HS-27A (cell line): Measurements from ENCODE around the gene CSKMT.
"Not testable (repeated sequence)": the region's sequence is repeated elsewhere in the genome, so short reads cannot be mapped to it uniquely, and the experiment has no call there.

Source experiments
- DNase-seq: peaks from one replicate; pipeline ENCODE4 v3.0.0-alpha.2; 2012; ENCODE audit warnings: low read depth, missing footprints

Gene CSKMT

DNA sequence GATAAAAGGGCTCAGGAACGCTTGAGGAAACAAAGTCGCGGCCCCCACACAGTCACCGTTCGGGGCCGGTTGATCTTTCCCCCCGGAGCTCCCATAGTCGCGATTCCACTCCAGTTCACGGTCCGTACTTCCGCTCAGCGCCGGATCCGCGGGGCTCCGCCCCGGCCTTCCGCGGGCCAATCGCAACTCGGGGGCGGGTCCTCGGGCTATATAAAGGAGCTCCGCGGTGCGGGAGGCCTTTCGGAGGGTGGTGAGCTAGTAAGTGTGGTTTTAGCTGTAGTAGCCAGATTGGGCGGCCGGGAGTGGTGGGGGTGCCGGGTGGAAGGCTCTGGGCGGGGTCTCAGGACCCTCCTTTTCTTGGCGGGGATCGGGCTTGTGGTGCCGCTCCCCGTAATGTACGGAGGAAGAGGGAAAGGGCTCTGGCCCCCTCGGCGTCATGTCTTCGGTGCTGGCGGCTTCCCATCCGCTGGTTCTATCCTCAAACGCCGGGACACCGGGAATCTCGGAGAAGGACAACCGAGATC, at the start of gene CSKMT, which contains the start of gene C11orf98:
CSKMT (plus strand) TSS at position 238 of the 524 bp plus-strand sequence. CDS start 568 bp downstream, outside the sequence.
C11orf98 (minus strand) TSS at position 136 of the 524 bp plus-strand sequence; CDS start at position 95, 41 bp downstream.
- peak; percentile 90 for DNase-seq

DNA sequence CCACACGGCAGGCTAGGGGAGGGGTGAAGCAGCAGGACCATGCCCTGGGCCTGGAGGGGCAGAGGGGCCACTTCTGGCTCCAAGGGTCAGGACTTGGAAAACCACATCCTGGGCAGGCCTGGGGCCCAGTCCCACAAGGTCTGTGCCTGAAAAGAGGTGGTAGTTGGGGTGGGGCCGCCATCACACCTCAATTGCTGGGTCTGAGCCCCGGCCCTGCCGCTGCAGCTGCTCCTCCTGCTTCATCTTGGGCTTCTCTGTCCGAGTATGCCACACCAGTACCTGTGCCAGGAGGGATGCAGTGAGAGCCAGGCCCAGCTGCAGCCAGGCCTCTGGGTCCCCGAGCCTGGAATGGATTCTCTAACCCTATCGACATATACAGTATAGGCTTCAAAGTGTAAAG, 49.6 kb upstream of the CSKMT start:
- no peak for DNase-seq

- not testable (repeated sequence) for DNase-seq
Observed at GRCh38 chr11:62616957-62617356, 48.2 kb upstream of the CSKMT start.

GRCh38 chr11:62621027-62621566, 44.0 kb upstream of the CSKMT start:
- DNase-seq: no peak

- peak; percentile 99 for DNase-seq
Observed at GRCh38 chr11:62621567-62622470, 43.3 kb upstream of the CSKMT start, which contains the start of gene B3GAT3. Gene B3GAT3, minus strand, starts transcription at chr11:62621986. Its CDS starts 39 bp downstream, at chr11:62621947.

DNA sequence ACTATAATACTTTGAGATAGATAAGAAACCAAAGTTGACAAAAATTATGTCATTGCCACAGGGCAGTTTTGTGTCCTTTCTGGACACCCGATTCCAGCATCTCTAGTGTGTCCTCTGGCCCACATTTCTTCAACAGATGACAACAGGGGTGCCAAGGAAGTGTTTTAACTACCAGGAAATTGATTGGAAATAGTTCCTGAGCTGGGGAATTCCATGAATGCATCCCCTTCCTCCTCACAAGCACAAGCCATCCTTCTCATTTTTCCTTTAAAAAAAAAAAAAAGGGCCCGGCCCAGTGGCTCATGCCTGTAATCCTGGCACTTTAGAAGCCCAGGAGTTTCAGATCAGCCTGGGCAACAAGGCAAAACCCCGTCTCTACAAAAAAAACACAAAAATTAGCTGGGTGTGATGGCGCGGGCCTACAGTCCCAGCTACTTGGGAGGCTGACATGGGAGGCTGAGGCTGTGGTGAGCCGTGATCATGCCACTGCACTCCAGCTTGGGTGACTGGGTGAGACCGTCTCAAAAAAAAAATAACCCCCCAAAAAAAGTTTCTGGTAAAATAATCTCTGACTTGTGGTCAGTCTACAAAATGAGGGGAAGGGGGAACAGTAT, 42.5 kb upstream of the CSKMT start:
- no peak for DNase-seq

GRCh38 chr11:62627713-62628112, 37.4 kb upstream of the CSKMT start:
- no peak for DNase-seq

DNA sequence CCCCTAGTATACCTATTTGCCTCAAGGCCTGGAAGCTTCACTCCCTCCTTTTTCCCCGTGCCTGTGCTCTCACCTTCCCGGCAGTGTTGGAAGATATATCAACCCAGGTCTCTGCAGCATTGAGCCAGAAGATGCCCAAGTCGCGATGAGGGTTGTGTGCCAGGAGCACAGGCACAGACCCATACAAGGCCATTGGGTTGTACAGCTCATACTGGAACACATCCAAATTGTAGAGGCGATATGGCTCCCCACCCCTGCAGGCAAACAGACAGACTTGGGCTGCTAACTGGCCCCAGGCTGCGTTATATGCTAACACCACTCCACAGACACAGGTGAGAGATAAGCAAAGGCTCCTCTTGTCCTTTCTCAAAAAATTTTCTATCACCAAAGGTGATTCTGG, 32.6 kb upstream of the CSKMT start:
- DNase-seq: no peak

GRCh38 chr11:62644220-62644619, 20.9 kb upstream of the CSKMT start:
- DNase-seq: no peak

- no peak for DNase-seq
Observed at GRCh38 chr11:62645671-62645945, 19.5 kb upstream of the CSKMT start.

DNA sequence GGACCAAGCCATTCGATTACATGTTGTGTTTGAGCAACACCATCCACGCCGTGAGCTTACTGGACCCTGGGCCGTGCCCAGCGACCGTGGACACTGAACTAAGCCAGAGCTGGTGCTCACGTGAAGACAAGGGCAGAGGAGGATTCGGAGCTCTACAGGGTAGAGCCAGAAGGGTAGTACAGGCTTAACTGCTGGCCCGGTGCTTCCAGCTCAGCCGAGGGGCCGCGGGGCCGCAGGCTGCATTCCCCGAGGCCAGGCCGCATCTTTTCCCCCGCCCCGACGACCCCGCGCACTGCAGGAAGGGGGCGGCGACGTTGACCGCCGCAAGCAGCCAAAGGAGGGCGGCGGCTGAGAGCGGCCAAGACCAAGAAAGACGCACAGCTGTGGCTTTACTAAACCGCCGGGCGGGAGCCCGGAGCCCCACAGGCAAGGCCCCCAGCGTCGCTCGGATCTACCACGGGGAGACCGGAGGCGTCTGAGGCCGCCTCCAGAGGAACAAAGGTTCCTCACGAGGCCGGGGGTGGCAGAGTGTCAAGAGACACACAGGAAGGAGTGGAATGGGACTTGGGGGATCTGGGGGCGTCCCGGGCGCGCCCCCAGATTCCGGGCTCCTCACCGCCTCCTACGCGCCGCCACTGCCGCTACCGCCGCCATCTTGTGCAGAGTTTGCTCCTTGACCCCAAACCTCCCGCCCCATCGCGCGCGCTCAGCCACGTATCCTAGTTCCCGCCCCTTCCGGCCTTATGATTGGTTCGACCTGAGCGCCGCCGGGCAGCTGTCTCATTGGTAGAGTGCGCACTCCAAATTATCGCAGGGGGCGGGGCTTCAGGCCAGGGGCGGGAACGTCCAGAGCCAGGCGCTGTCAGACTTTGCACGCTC, 18.9 kb upstream of the CSKMT start, which contains the start of gene GANAB:
GANAB (minus strand) TSS at position 668 of the 879 bp plus-strand sequence; CDS start at position 654, 14 bp downstream.
- DNase-seq: peak; percentile 95

DNA sequence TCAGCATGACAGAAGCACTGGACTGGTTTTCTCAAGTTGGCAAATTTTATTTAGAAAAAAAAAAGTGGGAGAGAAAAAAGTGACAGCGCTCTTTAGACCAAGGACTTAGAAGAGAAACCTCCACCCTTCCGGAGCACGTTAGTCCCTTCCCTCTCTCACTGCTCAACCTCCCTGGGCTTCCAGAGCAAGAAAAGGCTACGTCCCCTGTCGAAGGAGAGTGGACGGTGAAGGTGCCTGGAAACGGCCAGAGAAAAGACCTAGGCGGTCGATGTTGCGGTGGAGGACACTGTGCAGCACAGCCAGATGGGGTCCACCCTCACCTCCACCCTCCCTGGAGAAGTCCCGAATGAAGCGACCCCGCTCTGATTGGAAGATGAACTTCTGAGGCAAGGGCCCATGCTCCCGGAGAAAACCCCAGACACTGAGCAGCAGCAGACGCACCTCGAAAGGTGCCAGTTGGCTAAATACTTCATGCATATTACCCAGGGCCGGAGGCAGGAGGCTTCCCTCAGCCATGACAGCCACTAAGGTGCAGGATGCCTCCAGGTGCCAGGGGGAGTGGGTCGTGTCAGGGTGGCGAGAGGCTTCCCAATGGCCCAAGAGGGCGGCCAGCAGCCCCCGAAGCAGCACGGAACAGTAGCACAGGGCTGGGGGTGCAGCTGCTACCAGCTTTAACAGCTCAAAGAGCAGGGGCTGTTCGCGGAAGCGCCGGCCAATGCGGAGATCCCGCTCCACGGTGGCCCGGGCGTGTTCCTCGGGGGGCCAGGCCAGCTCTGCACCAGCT, 18.1 kb upstream of the CSKMT start:
- DNase-seq: no peak

DNA sequence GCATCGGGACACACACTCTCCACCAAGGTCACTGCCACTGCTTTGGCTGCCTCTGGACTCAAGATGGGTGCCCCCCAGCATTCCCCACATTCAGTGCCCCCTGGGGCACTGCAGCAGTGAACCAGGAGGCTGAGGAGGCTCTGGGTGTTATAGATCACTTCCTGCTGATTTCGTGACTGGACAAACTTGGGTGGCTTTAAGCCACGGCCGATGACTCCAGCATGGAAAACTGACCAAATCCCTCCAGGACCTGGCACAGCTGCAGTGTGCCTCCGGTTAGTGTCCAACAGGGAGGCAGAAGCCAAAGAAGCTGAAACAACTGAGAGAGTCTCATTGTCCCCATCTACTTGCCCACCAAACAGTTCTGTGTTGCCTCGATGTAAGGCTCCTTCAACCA, 17.5 kb upstream of the CSKMT start:
- DNase-seq: no peak

DNA sequence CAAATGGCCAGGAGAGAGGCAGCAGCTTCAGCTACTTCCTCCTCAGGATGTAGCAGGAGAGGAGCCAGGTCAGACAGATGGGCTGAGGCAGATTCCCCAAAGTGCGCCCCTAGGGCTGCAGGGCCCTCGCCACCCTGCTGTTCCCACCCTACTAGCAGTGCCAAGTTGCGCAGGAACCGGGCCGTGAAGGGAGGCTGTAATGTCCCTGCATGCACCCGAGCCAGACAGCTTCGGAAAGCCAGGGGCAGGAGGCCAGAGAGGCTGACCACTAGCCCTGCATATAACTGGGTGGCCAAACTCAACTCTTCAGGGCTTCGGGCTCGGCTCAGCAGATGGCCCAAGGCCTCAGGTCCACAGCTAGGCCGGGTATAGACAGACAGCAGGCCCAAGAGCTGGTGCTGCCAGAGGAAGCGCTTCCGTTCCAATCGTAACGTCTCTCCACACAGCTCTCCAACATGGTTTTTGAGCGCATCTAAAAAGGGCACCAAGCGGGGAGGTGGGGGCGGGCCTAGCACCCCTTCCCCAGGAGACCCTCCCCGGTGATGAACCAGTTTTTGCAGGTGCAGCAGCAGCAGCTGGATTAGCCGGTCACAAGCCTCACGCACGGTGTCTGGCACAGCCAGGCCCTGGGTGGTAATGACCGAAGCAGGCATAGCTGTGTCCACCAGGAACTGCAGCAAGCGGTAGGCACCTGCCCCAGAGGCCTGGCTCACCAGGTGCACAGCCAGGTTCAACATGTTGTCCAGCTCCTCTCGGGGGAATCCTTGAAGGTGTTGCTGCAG, 16.7 kb upstream of the CSKMT start:
- DNase-seq: no peak

- DNase-seq: no peak
Observed at GRCh38 chr11:62648967-62649364, 16.1 kb upstream of the CSKMT start.

- DNase-seq: no peak
Observed at GRCh38 chr11:62649486-62649885, 15.6 kb upstream of the CSKMT start.

DNA sequence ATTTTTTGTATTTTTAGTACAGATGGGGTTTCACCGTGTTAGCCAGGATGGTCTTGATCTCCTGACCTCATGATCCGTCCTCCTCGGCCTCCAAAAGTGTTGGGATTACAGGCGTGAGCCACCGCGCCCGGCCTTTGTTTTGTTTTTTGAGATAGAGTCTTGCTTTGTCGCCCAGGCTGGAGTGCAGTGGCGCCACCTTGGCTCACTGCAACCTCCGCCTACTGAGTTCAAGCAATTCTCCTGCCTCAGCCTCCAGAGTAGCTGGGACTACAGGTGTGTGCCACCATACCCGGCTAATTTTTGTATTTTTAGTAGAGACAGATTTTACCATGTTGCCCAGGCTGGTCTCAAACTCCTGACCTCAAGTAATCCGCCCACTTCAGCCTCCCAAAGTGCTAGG, 14.8 kb upstream of the CSKMT start:
- not testable (repeated sequence) for DNase-seq

- DNase-seq: peak; percentile 23
Observed at GRCh38 chr11:62652161-62653006, 12.7 kb upstream of the CSKMT start.

DNA sequence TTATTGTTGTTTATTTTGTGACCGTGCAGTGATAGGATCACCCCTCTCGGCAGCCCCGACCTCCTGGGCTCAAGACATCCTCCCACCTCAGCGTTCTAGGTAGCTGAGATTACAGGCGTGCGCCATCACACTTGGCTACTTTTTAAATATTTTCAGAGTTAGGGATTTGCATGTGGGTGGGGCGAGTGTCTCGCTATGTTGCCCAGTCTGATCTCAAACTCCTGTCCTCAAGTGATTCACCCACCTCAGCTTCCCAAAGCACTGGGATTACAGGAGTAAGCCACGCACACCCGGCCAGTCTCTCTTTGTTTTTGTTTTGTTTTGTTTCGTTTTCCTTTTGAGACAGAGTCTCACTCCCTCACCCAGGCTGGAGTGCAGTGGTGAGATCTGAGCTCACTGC, 10.8 kb upstream of the CSKMT start:
- DNase-seq: no peak
